Left ventricle myocardium inferior (tissue), 1 donor: Measurements from ENCODE around the gene CCDC169. TPM values are rescaled to one million over a fixed set of nuclear protein-coding genes. Genes with fewer than 3 reads are reported as not detected.

ENCODE experiments used
- DNase-seq: peaks from one replicate; pipeline ENCODE4 v3.0.0-alpha.2; 2020
- H3K27ac ChIP-seq: fragments of 200-600 bp; replicated peaks from 2 replicates; pipeline ENCODE4 v1.8.0; 2021
- H3K27me3 ChIP-seq: fragments of 200-600 bp; 2 replicates; pipeline ENCODE4 v1.8.0; 2021; ENCODE audit warnings: low read depth
- H3K36me3 ChIP-seq: fragments of 200-600 bp; 2 replicates; pipeline ENCODE4 v1.8.0; 2021
- H3K4me1 ChIP-seq: fragments of 200-600 bp; 2 replicates; pipeline ENCODE4 v1.8.0; 2021
- H3K4me3 ChIP-seq: fragments of 200-600 bp; 2 replicates; pipeline ENCODE4 v1.8.0; 2021; ENCODE audit warnings: mild to moderate bottlenecking, moderate library complexity
- H3K9me3 ChIP-seq: fragments of 200-600 bp; replicated peaks from 2 replicates; pipeline ENCODE4 v1.8.0; 2021
- intact Hi-C: fragments of 100-400 bp; cut with micrococcal nuclease; formaldehyde crosslinking; loops from one replicate; pipeline ENCODE4 v1.11.0; 2022
- total RNA-seq: library from RNA; stranded (reverse); fragmentation: NEBNext Ultra II Directional; extraction: Animal tissue kit (Norgen Biotek cat#: 25700); gene quantifications from one replicate; pipeline ENCODE4 v1.2.1, GENCODE V29; 2021
- TF ChIP-seq, protein P1 (sequence below): fragments of 200-600 bp; IDR thresholded peaks from 2 replicates; pipeline ENCODE4 v1.8.0; 2021; ENCODE audit warnings: antibody characterized with exemption, mild to moderate bottlenecking, borderline replicate concordance
- donor health status: DM: no; HTN: yes; CAD: no; lungs with severe emphysema.

The CCDC169 gene
- total RNA-seq, 1 donor from 2014 or later, result 0.69 TPM

DNA sequence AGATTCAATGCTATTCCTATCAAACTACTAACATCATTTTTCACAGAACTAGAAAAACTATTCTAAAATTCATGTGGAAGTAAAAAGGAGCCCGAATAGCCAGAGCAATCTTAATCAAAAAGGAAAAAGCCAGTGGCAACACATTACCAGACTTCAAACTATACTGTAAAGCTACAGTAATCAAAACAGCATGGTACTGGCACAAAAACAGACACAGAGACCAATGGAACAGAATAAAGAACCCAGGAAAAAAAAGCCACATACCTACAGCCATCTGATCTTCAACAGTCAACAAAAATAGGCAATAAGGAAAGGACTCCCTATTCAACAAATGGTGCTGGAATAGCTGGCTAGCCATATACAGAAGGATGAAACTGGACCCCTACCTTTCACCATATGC lies 72.9 kb downstream of the CCDC169 start:
- intact Hi-C loops, result no loop called here
- no peak overlapping the region for H3K4me3 ChIP-seq
- H3K27ac ChIP-seq, result no peak overlapping the region
- H3K36me3 ChIP-seq, result no peaks in the 10 kb centered on the region
- H3K4me1 ChIP-seq, result no peaks in the 10 kb centered on the region
- peaks cover 23% of the 10 kb centered on the region for H3K9me3 ChIP-seq
- no peaks in the 10 kb centered on the region for H3K27me3 ChIP-seq
- TF ChIP-seq, protein P1, sequence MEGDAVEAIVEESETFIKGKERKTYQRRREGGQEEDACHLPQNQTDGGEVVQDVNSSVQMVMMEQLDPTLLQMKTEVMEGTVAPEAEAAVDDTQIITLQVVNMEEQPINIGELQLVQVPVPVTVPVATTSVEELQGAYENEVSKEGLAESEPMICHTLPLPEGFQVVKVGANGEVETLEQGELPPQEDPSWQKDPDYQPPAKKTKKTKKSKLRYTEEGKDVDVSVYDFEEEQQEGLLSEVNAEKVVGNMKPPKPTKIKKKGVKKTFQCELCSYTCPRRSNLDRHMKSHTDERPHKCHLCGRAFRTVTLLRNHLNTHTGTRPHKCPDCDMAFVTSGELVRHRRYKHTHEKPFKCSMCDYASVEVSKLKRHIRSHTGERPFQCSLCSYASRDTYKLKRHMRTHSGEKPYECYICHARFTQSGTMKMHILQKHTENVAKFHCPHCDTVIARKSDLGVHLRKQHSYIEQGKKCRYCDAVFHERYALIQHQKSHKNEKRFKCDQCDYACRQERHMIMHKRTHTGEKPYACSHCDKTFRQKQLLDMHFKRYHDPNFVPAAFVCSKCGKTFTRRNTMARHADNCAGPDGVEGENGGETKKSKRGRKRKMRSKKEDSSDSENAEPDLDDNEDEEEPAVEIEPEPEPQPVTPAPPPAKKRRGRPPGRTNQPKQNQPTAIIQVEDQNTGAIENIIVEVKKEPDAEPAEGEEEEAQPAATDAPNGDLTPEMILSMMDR, result no peak
- no peak for DNase-seq

DNA sequence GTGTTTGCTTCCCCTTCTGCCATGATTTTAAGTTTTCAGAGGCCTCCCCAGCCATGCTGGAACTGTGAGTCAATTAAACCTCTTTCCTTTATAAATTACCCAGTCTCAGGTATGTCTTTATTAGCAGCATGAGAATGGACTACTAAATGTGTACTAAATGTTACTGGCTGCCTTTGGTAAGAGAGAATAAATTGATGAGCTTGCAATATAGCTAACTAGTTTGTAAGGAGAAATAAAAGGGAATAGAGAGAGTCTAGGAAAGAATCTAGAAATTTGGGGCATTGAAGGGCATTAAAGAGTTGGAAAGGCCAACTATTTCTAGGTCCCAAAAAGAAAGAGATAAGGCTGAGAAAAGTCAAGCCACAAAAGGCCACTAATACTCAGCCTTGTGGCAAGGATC lies 77.7 kb downstream of the CCDC169 start:
- no peak overlapping the region for H3K27ac ChIP-seq
- no peaks in the 10 kb centered on the region for H3K27me3 ChIP-seq
- no peak overlapping the region for H3K4me3 ChIP-seq
- H3K9me3 ChIP-seq, result peaks cover 23% of the 10 kb centered on the region
- no peaks in the 10 kb centered on the region for H3K4me1 ChIP-seq
- DNase-seq, result no peak
- intact Hi-C loops, result no loop called here
- TF ChIP-seq, protein P1, result no peak
- H3K36me3 ChIP-seq, result no peaks in the 10 kb centered on the region

GRCh38 chr13:36217456-36217855 lies 80.2 kb downstream of the CCDC169 start:
- intact Hi-C loops, result no loop called here
- Histone ChIP-seq H3K4me3 (no peak overlapping the region), H3K4me1 (no peaks in the 10 kb centered on the region), H3K36me3 (no peaks in the 10 kb centered on the region), H3K27me3 (no peaks in the 10 kb centered on the region), H3K9me3 (peaks cover 15% of the 10 kb centered on the region), H3K27ac (no peak overlapping the region)
- no peak for DNase-seq
- TF ChIP-seq, protein P1, result no peak

- Histone ChIP-seq H3K27ac (no peak within 1 kb of the TSS), H3K27me3 (peaks cover 11% of the 10 kb centered on the region), H3K4me1 (no peaks in the 10 kb centered on the region), H3K9me3 (peaks cover 15% of the 10 kb centered on the region), H3K4me3 (no peak within 1 kb of the TSS), H3K36me3 (no peaks in the 10 kb centered on the region)
- intact Hi-C loops, result no loop called here
- TF ChIP-seq, protein P1, result no peak
- DNase-seq, result no peak
Observed at GRCh38 chr13:36214163-36214921, 83.3 kb downstream of the CCDC169 start, which contains the start of gene SOHLH2. TSS of gene SOHLH2 (minus strand) at chr13:36214556. CDS start at chr13:36214526, 30 bp downstream.

- Histone ChIP-seq H3K36me3 (no peaks in the 10 kb centered on the region), H3K27ac (no peak overlapping the region), H3K4me1 (no peaks in the 10 kb centered on the region), H3K4me3 (no peak overlapping the region), H3K9me3 (peaks cover 10% of the 10 kb centered on the region), H3K27me3 (peaks cover 11% of the 10 kb centered on the region)
- TF ChIP-seq, protein P1, result no peak
- DNase-seq, result no peak
- intact Hi-C loops, result no loop called here
Observed at GRCh38 chr13:36212789-36213188, 84.8 kb downstream of the CCDC169 start.
